ENCODE results near the gene SLC8A1. TPM values are rescaled to one million over a fixed set of nuclear protein-coding genes. Genes with fewer than 3 reads are reported as not detected.
A peak's percentile ranks its signal among the peaks of the same experiment; 100 is the strongest.

Gene SLC8A1
- total and polyA plus RNA-seq, 2 donors (not counting 1 experiment from before 2014, with no cell fraction given) = 0.07 to 0.20 TPM

- POLR2A ChIA-PET = no interaction called here
- Mint-ChIP-seq H3K9me3 (ENCODE audit: insufficient read depth) (no peaks in the 10 kb centered on the region), H3K27ac (no peak overlapping the region), H3K27me3 (no peaks in the 10 kb centered on the region), H3K4me3 (no peak overlapping the region), H3K4me1 (peaks cover 7% of the 10 kb centered on the region)
- Histone ChIP-seq H4K20me1 (ENCODE audit: control insufficient read depth, insufficient read depth, low read length, poor library complexity, severe bottlenecking) (no peaks in the 10 kb centered on the region), H3K9ac (ENCODE audit: low read length) (no peak overlapping the region), H3K9me3 (ENCODE audit: control extremely low read depth in 1 of 3, control insufficient read depth in 2 of 3, insufficient read depth in 1 of 3, low read length in 2 of 3) (no peaks in the 10 kb centered on the region), H3K4me2 (replicated peaks; ENCODE audit: low read depth, low read length, poor library complexity, severe bottlenecking) (no peak overlapping the region), H3K4me3 (ENCODE audit: control extremely low read depth in 1 of 5, extremely low read depth in 1 of 5, insufficient read depth in 1 of 5, low read depth in 2 of 5, low read length in 4 of 5) (no peak overlapping the region), H3K27me3 (replicated peaks in 1 of 4; ENCODE audit: control extremely low read depth in 1 of 4, control insufficient read depth in 3 of 4, insufficient read depth in 4 of 4, low read length in 3 of 4) (no peaks in the 10 kb centered on the region), H2AFZ (ENCODE audit: insufficient read depth, low read depth, low read length, poor library complexity, severe bottlenecking) (no peak overlapping the region), H3K27ac (ENCODE audit: low read length in 2 of 2) (no peak overlapping the region), H3K79me2 (ENCODE audit: control insufficient read depth, insufficient read depth, low read length) (no peaks in the 10 kb centered on the region), H3K36me3 (replicated peaks in 1 of 2; ENCODE audit: control extremely low read depth in 1 of 2, control insufficient read depth in 1 of 2, extremely low read depth in 1 of 2, insufficient read depth in 2 of 2, low read length in 1 of 2) (no peaks in the 10 kb centered on the region), H3K4me1 (ENCODE audit: control insufficient read depth in 2 of 2, insufficient read depth in 2 of 2, low read length in 2 of 2) (no peaks in the 10 kb centered on the region)
- DNase-seq (no peak), ATAC-seq (ENCODE audit: low read depth) (no peak)
- TF ChIP-seq CTCF (IDR thresholded peaks at IDR 0.05) (no peak), EZH2 (IDR thresholded peaks at IDR 0.05; ENCODE audit: borderline replicate concordance, insufficient read depth, low read depth, low read length, poor library complexity, severe bottlenecking) (no peak)
- CTCF ChIA-PET = no interaction called here
- intact Hi-C loops (cut with micrococcal nuclease) = no loop called here
Observed at GRCh38 chr2:40096360-40096759, 355.5 kb downstream of the SLC8A1 start.

- CTCF ChIA-PET = no interaction called here
- H3K9me3 ChIP-seq (ENCODE audit: control extremely low read depth in 1 of 3, control insufficient read depth in 2 of 3, insufficient read depth in 1 of 3, low read length in 2 of 3) = no peaks in the 10 kb centered on the region
- H3K4me1 ChIP-seq (ENCODE audit: control insufficient read depth in 2 of 2, insufficient read depth in 2 of 2, low read length in 2 of 2) = no peaks in the 10 kb centered on the region
- Mint-ChIP-seq H3K27ac (no peak overlapping the region), H3K27me3 (no peaks in the 10 kb centered on the region), H3K4me1 (no peaks in the 10 kb centered on the region), H3K4me3 (no peak overlapping the region), H3K9me3 (ENCODE audit: insufficient read depth) (no peaks in the 10 kb centered on the region)
- DNase-seq = no peak
- no peak for TF ChIP-seq CTCF (IDR thresholded peaks at IDR 0.05)
- no peak for TF ChIP-seq EZH2 (IDR thresholded peaks at IDR 0.05; ENCODE audit: borderline replicate concordance, insufficient read depth, low read depth, low read length, poor library complexity, severe bottlenecking)
- no peak overlapping the region for H3K9ac ChIP-seq (ENCODE audit: low read length)
- H3K27ac ChIP-seq (ENCODE audit: low read length in 2 of 2) = no peak overlapping the region
- 52% methylated on average over 3 of the region's 3 CpGs for WGBS (ENCODE audit: insufficient coverage)
- no peaks in the 10 kb centered on the region for H4K20me1 ChIP-seq (ENCODE audit: control insufficient read depth, insufficient read depth, low read length, poor library complexity, severe bottlenecking)
- H3K36me3 ChIP-seq (replicated peaks in 1 of 2; ENCODE audit: control extremely low read depth in 1 of 2, control insufficient read depth in 1 of 2, extremely low read depth in 1 of 2, insufficient read depth in 2 of 2, low read length in 1 of 2) = no peaks in the 10 kb centered on the region
- intact Hi-C loops (cut with micrococcal nuclease) = no loop called here
- POLR2A ChIA-PET = no interaction called here
- no peak for ATAC-seq (ENCODE audit: low read depth)
- no peaks in the 10 kb centered on the region for H3K79me2 ChIP-seq (ENCODE audit: control insufficient read depth, insufficient read depth, low read length)
- peak overlapping the region; percentile 2 for H2AFZ ChIP-seq (ENCODE audit: insufficient read depth, low read depth, low read length, poor library complexity, severe bottlenecking)
- H3K4me2 ChIP-seq (replicated peaks; ENCODE audit: low read depth, low read length, poor library complexity, severe bottlenecking) = no peak overlapping the region
- H3K4me3 ChIP-seq (ENCODE audit: control extremely low read depth in 1 of 5, extremely low read depth in 1 of 5, insufficient read depth in 1 of 5, low read depth in 2 of 5, low read length in 4 of 5) = no peak overlapping the region
- no peaks in the 10 kb centered on the region for H3K27me3 ChIP-seq (replicated peaks in 1 of 4; ENCODE audit: control extremely low read depth in 1 of 4, control insufficient read depth in 3 of 4, insufficient read depth in 4 of 4, low read length in 3 of 4)
Observed at GRCh38 chr2:40095000-40095399, 356.9 kb downstream of the SLC8A1 start.

Measured in B cell (primary cell).